Trophoblast cell (in vitro differentiated cells and primary cell): ENCODE results near the gene DLK1.
A peak's percentile ranks its signal among the peaks of the same experiment; 100 is the strongest.

ENCODE experiments used
- DNase-seq, 2 donors: peaks; one replicate each; pipeline ENCODE4 v3.0.0-alpha.2; 2016
- H2AFZ ChIP-seq: 2 replicates; pipeline ENCODE4 v1.6.1; 2013; ENCODE audit warnings: low read length, moderate library complexity, mild to moderate bottlenecking; ENCODE audit not compliant: insufficient read depth, poor library complexity
- H2AK5ac ChIP-seq: 2 replicates; pipeline ENCODE4 v1.6.1; 2013; ENCODE audit warnings: mild to moderate bottlenecking, low read length
- H2BK120ac ChIP-seq: 2 replicates; pipeline ENCODE4 v1.6.1; 2013; ENCODE audit warnings: low read length, mild to moderate bottlenecking, moderate library complexity; ENCODE audit not compliant: insufficient read depth, poor library complexity
- H2BK12ac ChIP-seq: 2 replicates; pipeline ENCODE4 v1.6.1; 2013; ENCODE audit warnings: mild to moderate bottlenecking, low read length, moderate library complexity
- H2BK5ac ChIP-seq: 2 replicates; pipeline ENCODE4 v1.6.1; 2013; ENCODE audit warnings: low read length, low read depth, moderate library complexity, mild to moderate bottlenecking; ENCODE audit not compliant: poor library complexity
- H3K14ac ChIP-seq: 2 replicates; pipeline ENCODE4 v1.6.1; 2013; ENCODE audit warnings: mild to moderate bottlenecking, low read length
- H3K18ac ChIP-seq: 2 replicates; pipeline ENCODE4 v1.6.1; 2013; ENCODE audit warnings: mild to moderate bottlenecking, low read length
- H3K23ac ChIP-seq: 2 replicates; pipeline ENCODE4 v1.6.1; 2013; ENCODE audit warnings: low read length
- H3K27ac ChIP-seq: 2 replicates; pipeline ENCODE4 v1.5.1; 2013; ENCODE audit warnings: low read depth, mild to moderate bottlenecking, inconsistent platforms, low read length, moderate library complexity
- H3K27me3 ChIP-seq: 2 replicates; pipeline ENCODE4 v1.6.1; 2013; ENCODE audit warnings: inconsistent platforms, mild to moderate bottlenecking, low read length, moderate library complexity; ENCODE audit not compliant: insufficient read depth
- H3K36me3 ChIP-seq, 2 experiments: 1 replicate in 1 of 2; 2 replicates in 1 of 2; pipeline ENCODE4 v1.6.1; 2013; ENCODE audit warnings: low read length in 2 of 2, mild to moderate bottlenecking in 2 of 2, moderate library complexity in 1 of 2; ENCODE audit not compliant: insufficient read depth in 2 of 2, control insufficient read depth in 1 of 2
- H3K4ac ChIP-seq: 2 replicates; pipeline ENCODE4 v1.6.1; 2013; ENCODE audit warnings: low read depth, mild to moderate bottlenecking, low read length, moderate library complexity
- H3K4me1 ChIP-seq, 2 experiments: 1 replicate in 1 of 2; 2 replicates in 1 of 2; pipeline ENCODE4 v1.6.1; 2013; ENCODE audit warnings: low read length in 2 of 2, mild to moderate bottlenecking in 2 of 2, moderate library complexity in 1 of 2; ENCODE audit not compliant: insufficient read depth in 2 of 2, control insufficient read depth in 1 of 2
- H3K4me2 ChIP-seq: 2 replicates; pipeline ENCODE4 v1.6.1; 2013; ENCODE audit warnings: inconsistent platforms, mild to moderate bottlenecking, low read length, moderate library complexity
- H3K4me3 ChIP-seq: 2 replicates; pipeline ENCODE4 v1.5.1; 2013; ENCODE audit warnings: mild to moderate bottlenecking, low read depth, low read length, inconsistent platforms
- H3K79me1 ChIP-seq: one replicate; pipeline ENCODE4 v1.6.1; 2013; ENCODE audit warnings: low read length
- H3K79me2 ChIP-seq: 2 replicates; pipeline ENCODE4 v1.6.1; 2013; ENCODE audit warnings: low read length, mild to moderate bottlenecking; ENCODE audit not compliant: control insufficient read depth, insufficient read depth, poor library complexity
- H3K9ac ChIP-seq: 2 replicates; pipeline ENCODE4 v1.6.1; 2013; ENCODE audit warnings: mild to moderate bottlenecking, low read length
- H3K9me3 ChIP-seq: 2 replicates; pipeline ENCODE4 v1.6.1; 2013; ENCODE audit warnings: low read depth, mild to moderate bottlenecking, control low read depth, inconsistent platforms, low read length; ENCODE audit not compliant: insufficient read depth
- H4K12ac ChIP-seq: 2 replicates; pipeline ENCODE4 v1.6.1; 2013; ENCODE audit warnings: low read depth, mild to moderate bottlenecking, low read length, moderate library complexity
- H4K8ac ChIP-seq: 2 replicates; pipeline ENCODE4 v1.6.1; 2013; ENCODE audit warnings: low read depth, mild to moderate bottlenecking, low read length, moderate library complexity
- H4K91ac ChIP-seq: one replicate; pipeline ENCODE4 v1.6.1; 2013; ENCODE audit warnings: low read depth, mild to moderate bottlenecking, low read length, moderate library complexity
- WGBS: extraction: QIAGEN DNeasy Blood & Tissue Kit; methylation state at CpG from one replicate; pipeline ENCODE4 v1.1.7; 2013; ENCODE audit warnings: missing lambda C conversion rate; ENCODE audit not compliant: insufficient read length, insufficient coverage; ENCODE audit errors: extremely low coverage; 5-methylcytosine and 5-hydroxymethylcytosine counted together

The DLK1 gene

DNA sequence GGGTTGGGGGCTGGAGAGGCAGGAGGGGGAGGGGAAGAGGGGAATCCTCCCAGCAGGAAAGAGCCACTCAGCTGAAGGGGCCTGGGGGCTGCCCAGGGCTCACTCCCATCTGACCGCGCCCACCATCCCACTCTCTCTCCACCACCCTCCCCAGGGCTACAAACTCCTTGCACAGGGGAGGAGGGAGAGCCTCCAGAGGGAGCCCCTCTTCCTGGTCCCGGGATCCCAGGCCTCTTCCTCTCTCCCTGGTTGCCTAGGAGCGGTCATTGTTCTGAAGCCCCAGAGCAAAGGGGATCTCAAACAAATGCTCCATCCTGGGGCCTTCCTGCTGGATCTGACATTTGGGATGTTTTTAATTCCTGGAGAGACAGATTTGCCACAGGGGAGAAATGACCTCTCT, 39.8 kb upstream of the DLK1 start:
- H2BK5ac ChIP-seq: no peak overlapping the region
- H4K91ac ChIP-seq: no peak overlapping the region
- no peak overlapping the region for H2AFZ ChIP-seq
- H3K4me3 ChIP-seq: no peak overlapping the region
- H3K18ac ChIP-seq: no peak overlapping the region
- no peaks in the 10 kb centered on the region for H3K27me3 ChIP-seq
- no peak overlapping the region for H3K4me2 ChIP-seq
- H2BK12ac ChIP-seq: no peak overlapping the region
- H3K4me1 ChIP-seq: peaks cover 12 to 21% of the 10 kb centered on the region in 2 experiments
- H3K9me3 ChIP-seq: peaks cover 10% of the 10 kb centered on the region
- H4K8ac ChIP-seq: no peak overlapping the region
- H3K27ac ChIP-seq: no peak overlapping the region
- no peak for DNase-seq
- H2BK120ac ChIP-seq: no peak overlapping the region
- no peaks in the 10 kb centered on the region for H3K36me3 ChIP-seq
- H3K9ac ChIP-seq: no peak overlapping the region
- H3K79me1 ChIP-seq: no peaks in the 10 kb centered on the region
- H3K14ac ChIP-seq: no peak overlapping the region
- H3K79me2 ChIP-seq: no peaks in the 10 kb centered on the region
- H4K12ac ChIP-seq: no peak overlapping the region
- no CpG with 5 or more reads among the region's 4 CpGs for WGBS
- H3K4ac ChIP-seq: no peak overlapping the region
- H3K23ac ChIP-seq: no peak overlapping the region
- H2AK5ac ChIP-seq: no peak overlapping the region

DNA sequence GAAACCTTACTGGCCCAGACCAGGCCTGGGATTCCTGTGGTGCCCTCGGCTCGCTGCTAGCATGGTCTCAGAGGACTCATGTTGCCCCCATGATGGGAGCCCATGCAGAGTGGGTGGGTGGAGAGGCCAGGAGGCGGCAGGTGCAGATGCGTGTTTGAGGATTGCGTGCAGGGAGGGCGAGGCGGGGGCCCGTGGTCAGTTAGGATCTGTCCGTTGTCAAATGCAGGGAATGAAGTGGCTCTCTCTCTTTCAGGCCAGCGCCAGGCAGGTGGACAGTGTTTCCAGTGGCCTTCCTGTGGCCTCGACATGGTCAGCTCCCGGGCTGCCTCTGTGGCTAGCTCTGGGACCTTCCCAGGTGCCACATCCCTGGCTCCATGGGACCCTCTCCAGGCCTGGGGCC, 39.3 kb upstream of the DLK1 start:
- Histone ChIP-seq H4K8ac (no peak overlapping the region), H2BK12ac (peak overlapping the region; percentile 4), H3K79me2 (peaks cover under 1% of the 10 kb centered on the region), H3K23ac (no peak overlapping the region), H3K9ac (no peak overlapping the region), H3K36me3 (no peaks in the 10 kb centered on the region), H2AFZ (no peak overlapping the region), H4K12ac (no peak overlapping the region), H3K4me2 (no peak overlapping the region), H3K4me3 (no peak overlapping the region), H3K79me1 (peaks cover under 1% of the 10 kb centered on the region), H3K9me3 (peaks cover 10% of the 10 kb centered on the region), H3K4me1 (peaks cover 16 to 26% of the 10 kb centered on the region in 2 experiments), H3K18ac (no peak overlapping the region), H2AK5ac (no peak overlapping the region), H3K4ac (no peak overlapping the region), H3K27ac (no peak overlapping the region), H4K91ac (no peak overlapping the region), H3K14ac (no peak overlapping the region), H2BK120ac (no peak overlapping the region), H3K27me3 (no peaks in the 10 kb centered on the region), H2BK5ac (no peak overlapping the region)
- no CpG with 5 or more reads among the region's 12 CpGs for WGBS
- DNase-seq: no peak

DNA sequence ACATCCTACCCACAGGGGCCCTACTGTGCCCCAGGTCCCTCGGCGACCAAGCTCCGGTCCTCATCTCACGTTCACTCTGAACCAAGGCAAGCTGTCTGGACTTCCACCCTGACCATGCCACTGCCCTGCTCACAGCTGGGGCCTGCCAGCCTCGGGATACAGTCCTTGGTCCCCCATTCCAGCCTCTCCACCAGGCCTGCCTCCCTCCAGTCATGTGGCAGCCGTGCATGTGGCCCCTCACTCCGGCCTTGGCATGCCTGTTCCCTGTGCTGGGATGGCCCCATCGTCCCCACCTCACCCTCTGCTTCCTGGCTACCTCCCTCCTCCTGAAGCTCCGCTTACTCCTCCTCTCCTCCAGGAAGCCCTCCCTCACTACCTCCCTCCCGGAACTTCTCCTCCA, 38.6 kb upstream of the DLK1 start:
- no peaks in the 10 kb centered on the region for H3K36me3 ChIP-seq
- peaks cover 6% of the 10 kb centered on the region for H3K9me3 ChIP-seq
- H3K79me1 ChIP-seq: peaks cover 7% of the 10 kb centered on the region
- no peak overlapping the region for H4K12ac ChIP-seq
- H4K8ac ChIP-seq: no peak overlapping the region
- H3K27me3 ChIP-seq: no peaks in the 10 kb centered on the region
- no peak overlapping the region for H2AK5ac ChIP-seq
- H2AFZ ChIP-seq: no peak overlapping the region
- no peak overlapping the region for H2BK120ac ChIP-seq
- no peak overlapping the region for H3K4me2 ChIP-seq
- H3K9ac ChIP-seq: no peak overlapping the region
- peaks cover 3% of the 10 kb centered on the region for H3K79me2 ChIP-seq
- H3K4ac ChIP-seq: no peak overlapping the region
- H3K4me1 ChIP-seq: peaks cover 23 to 33% of the 10 kb centered on the region in 2 experiments
- H3K18ac ChIP-seq: no peak overlapping the region
- no CpG with 5 or more reads among the region's 10 CpGs for WGBS
- H3K27ac ChIP-seq: no peak overlapping the region
- H4K91ac ChIP-seq: no peak overlapping the region
- H3K23ac ChIP-seq: no peak overlapping the region
- no peak for DNase-seq
- H3K14ac ChIP-seq: no peak overlapping the region
- no peak overlapping the region for H2BK12ac ChIP-seq
- H2BK5ac ChIP-seq: no peak overlapping the region
- no peak overlapping the region for H3K4me3 ChIP-seq

DNA sequence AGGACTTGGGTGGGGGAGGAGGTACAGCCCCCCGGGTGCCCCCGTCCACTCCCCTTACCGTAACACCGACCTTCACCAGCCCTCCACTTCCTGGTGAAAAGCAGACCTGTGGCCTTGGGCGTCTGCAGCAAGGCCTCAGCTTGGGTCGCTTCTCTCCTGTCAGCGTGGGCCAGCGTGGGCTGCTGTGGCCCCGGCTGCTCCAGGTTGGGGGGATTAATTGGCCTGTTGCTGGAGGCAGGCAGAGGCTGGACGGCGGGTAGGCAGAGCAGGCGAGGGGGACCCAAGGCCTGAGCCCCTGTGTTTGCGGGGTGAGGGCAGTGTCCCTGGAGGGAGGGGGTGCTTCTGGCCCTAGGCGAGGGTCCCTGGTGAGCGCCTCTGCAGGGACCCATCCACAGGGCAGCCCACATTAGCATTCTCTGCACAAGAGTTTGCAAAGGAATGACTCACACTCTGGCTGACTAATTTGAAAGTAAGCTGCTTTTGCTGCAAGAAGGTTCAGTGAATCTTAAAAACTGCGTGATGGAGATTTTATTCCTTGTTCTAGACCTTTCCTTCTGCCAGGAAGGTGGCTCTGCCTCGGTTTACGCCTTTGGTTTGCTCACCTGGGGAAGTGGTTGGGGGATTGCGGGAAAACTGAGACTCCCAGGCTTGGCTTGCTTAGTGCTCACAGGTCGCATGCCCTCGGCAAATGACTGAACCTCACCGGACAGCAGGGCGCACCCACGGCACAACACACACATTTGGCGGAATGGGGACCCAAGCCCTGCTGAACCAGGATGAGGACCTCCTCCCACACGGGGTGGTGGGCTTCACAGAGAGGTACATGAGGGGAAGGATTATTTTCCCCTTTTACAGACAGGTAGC, 37.9 kb upstream of the DLK1 start:
- H2BK5ac ChIP-seq: no peak overlapping the region
- peak overlapping the region; percentile 56 for H2AK5ac ChIP-seq
- H3K36me3 ChIP-seq: no peaks in the 10 kb centered on the region
- no peak overlapping the region for H3K14ac ChIP-seq
- H4K91ac ChIP-seq: peak overlapping the region; percentile 51
- no peak overlapping the region for H3K27ac ChIP-seq
- peak in 1 of 2 donors; percentile 39 for DNase-seq
- H3K27me3 ChIP-seq: no peaks in the 10 kb centered on the region
- H4K12ac ChIP-seq: no peak overlapping the region
- no peak overlapping the region for H4K8ac ChIP-seq
- H2AFZ ChIP-seq: no peak overlapping the region
- H3K18ac ChIP-seq: peak overlapping the region; percentile 66
- H2BK12ac ChIP-seq: peak overlapping the region; percentile 58
- no peak overlapping the region for H3K4ac ChIP-seq
- H3K23ac ChIP-seq: no peak overlapping the region
- peaks cover 6% of the 10 kb centered on the region for H3K9me3 ChIP-seq
- H3K4me1 ChIP-seq: peaks cover 28 to 40% of the 10 kb centered on the region in 2 experiments
- peak overlapping the region; percentile 0 for H2BK120ac ChIP-seq
- no CpG with 5 or more reads among the region's 26 CpGs for WGBS
- H3K79me1 ChIP-seq: peaks cover 12% of the 10 kb centered on the region
- no peak overlapping the region for H3K4me3 ChIP-seq
- peaks cover 3% of the 10 kb centered on the region for H3K79me2 ChIP-seq
- no peak overlapping the region for H3K4me2 ChIP-seq
- no peak overlapping the region for H3K9ac ChIP-seq
